Testis (tissue), 2 donors: ENCODE measurements around the gene ALPK1.
A peak's percentile ranks its signal among the peaks of the same experiment; 100 is the strongest.

Source experiments
- CTCF ChIP-seq, 3 experiments: fragments of 450-650 bp in 2 of 3; fragments of 200-600 bp in 1 of 3; sonication (generic) in 1 of 3; IDR thresholded peaks; one replicate each; pipeline ENCODE4 v1.5.1; 2016 to 2019; ENCODE audit warnings: antibody characterized with exemption in 3 of 3, mild to moderate bottlenecking in 2 of 3, moderate library complexity in 1 of 3
- POLR2A ChIP-seq: fragments of 450-650 bp; IDR thresholded peaks from one replicate; pipeline ENCODE4 v1.6.1; 2017; ENCODE audit warnings: antibody characterized with exemption, mild to moderate bottlenecking, moderate library complexity

- TF ChIP-seq CTCF (IDR thresholded peaks at IDR 0.05) (peak; percentile 13 to 46 (median 24)), POLR2A (no peak)
These were observed 30.3 kb upstream of the ALPK1 start for GRCh38 chr4:112266823-112267222.
